Body of pancreas (tissue), 4 donors: ENCODE data around the gene ANKRD36. TPM values are rescaled to one million over a fixed set of nuclear protein-coding genes. Genes with fewer than 3 reads are reported as not detected.
A peak's percentile ranks its signal among the peaks of the same experiment; 100 is the strongest.
"Not testable (repeated sequence)": the region's sequence is repeated elsewhere in the genome, so short reads cannot be mapped to it uniquely, and the experiment has no call there.

Experiments
- ATAC-seq: fragments of 150-250 bp; one replicate; pipeline ENCODE4 v1.9.1; 2016
- DNase-seq, 4 donors: peaks; one replicate each; pipeline ENCODE4 v3.0.0-alpha.2; 2019
- H3K27ac ChIP-seq, 4 donors: fragments of 200-600 bp; sonication (generic); 1 replicate in 3 of 4; 2 replicates in 1 of 4; pipeline versions ENCODE4 v1.5.1 to v1.6.1; 2016 to 2019; ENCODE audit warnings: mild to moderate bottlenecking in 1 of 4, mixed read lengths in 1 of 4, moderate library complexity in 1 of 4
- H3K27me3 ChIP-seq, 2 donors: fragments of 200-600 bp; sonication (generic); one replicate each; pipeline ENCODE4 v1.6.0; 2016; ENCODE audit warnings: mild to moderate bottlenecking in 1 of 2
- H3K36me3 ChIP-seq, 2 donors: fragments of 200-600 bp; sonication (generic); replicated peaks in 1 of 2; 2 replicates each; pipeline ENCODE4 v1.5.1; 2016; ENCODE audit warnings: low read depth in 2 of 2; ENCODE audit not compliant: insufficient read depth in 1 of 2
- H3K4me1 ChIP-seq: fragments of 200-600 bp; sonication (generic); one replicate; pipeline ENCODE4 v1.6.0; 2016
- H3K4me3 ChIP-seq, 2 donors: fragments of 200-600 bp; sonication (generic); 1 replicate in 1 of 2; 2 replicates in 1 of 2; pipeline ENCODE4 v1.5.1; 2016 to 2019
- H3K9me3 ChIP-seq, 3 donors: fragments of 200-600 bp; sonication (generic); 1 replicate in 2 of 3; 2 replicates in 1 of 3; pipeline ENCODE4 v1.5.1; 2016
- CTCF ChIP-seq, 7 experiments: fragments of 450-650 bp in 4 of 7; fragments of 200-600 bp in 3 of 7; sonication (generic) in 3 of 7; IDR thresholded peaks; one replicate each; pipeline ENCODE4 v1.5.1; 2016 to 2019; ENCODE audit warnings: antibody characterized with exemption in 7 of 7
- POLR2A ChIP-seq, 3 donors: fragments of 450-650 bp; IDR thresholded peaks; one replicate each; pipeline ENCODE4 v1.6.1; 2016; ENCODE audit warnings: antibody characterized with exemption in 3 of 3, mild to moderate bottlenecking in 2 of 3
- WGBS, 2 donors: methylation state at CpG; one replicate each; pipeline ENCODE4 v1.1.5; 2017; 5-methylcytosine and 5-hydroxymethylcytosine counted together
- intact Hi-C: fragments of 100-400 bp; cut with DNase I; formaldehyde crosslinking; loops from one replicate; pipeline ENCODE4 v1.15.1; 2023
- total RNA-seq, 2 donors: library from RNA; depleted of rRNA; stranded (reverse); fragments of >200 nt; gene quantifications; one replicate each; pipeline ENCODE4 v1.1.0, GENCODE V29; 2016

ANKRD36 gene
- total RNA-seq, 2 donors from 2014 or later = 35.0 to 55.7 TPM

- ATAC-seq (no peak), DNase-seq (no peak)
- Histone ChIP-seq H3K4me3 (no peak overlapping the region), H3K9me3 (no peaks in the 10 kb centered on the region), H3K27ac (peak overlapping the region in 2 of 4 donors; percentile 50 to 52), H3K4me1 (peaks cover 10% of the 10 kb centered on the region), H3K27me3 (no peaks in the 10 kb centered on the region), H3K36me3 (no peaks in the 10 kb centered on the region)
- intact Hi-C loops = no loop called here
- 77 to 82% methylated on average over 10 to 12 of the region's 12 CpGs for WGBS, 2 donors
- TF ChIP-seq POLR2A (IDR thresholded peaks at IDR 0.05) (no peak), CTCF (IDR thresholded peaks at IDR 0.05) (no peak)
Measured at GRCh38 chr2:97095661-97096060, 17.3 kb upstream of the ANKRD36 start.

GRCh38 chr2:97098786-97099372 lies 14.1 kb upstream of the ANKRD36 start:
- not testable (repeated sequence) for ATAC-seq

GRCh38 chr2:97106878-97107277 lies 6.1 kb upstream of the ANKRD36 start:
- H3K36me3 ChIP-seq, H3K9me3 ChIP-seq, DNase-seq, H3K4me1 ChIP-seq, H3K4me3 ChIP-seq, H3K27me3 ChIP-seq, intact Hi-C loops, H3K27ac ChIP-seq, ATAC-seq: not testable (repeated sequence)
- WGBS, 2 donors = 75 to 88% methylated on average over 2 of the region's 2 CpGs

More at GRCh38 chr2:97098786-97099372, 14.1 kb upstream of the ANKRD36 start:
- H3K9me3 ChIP-seq, H3K36me3 ChIP-seq, H3K27ac ChIP-seq, H3K4me1 ChIP-seq, H3K27me3 ChIP-seq, DNase-seq, H3K4me3 ChIP-seq, intact Hi-C loops: not testable (repeated sequence)
- 73 to 75% methylated on average over 3 of the region's 3 CpGs for WGBS, 2 donors

- DNase-seq, intact Hi-C loops, H3K4me3 ChIP-seq, H3K9me3 ChIP-seq, H3K27ac ChIP-seq, H3K4me1 ChIP-seq, H3K27me3 ChIP-seq, H3K36me3 ChIP-seq, ATAC-seq: not testable (repeated sequence)
- WGBS, 2 donors = 69 to 76% methylated on average over 9 of the region's 9 CpGs
Measured at GRCh38 chr2:97111246-97111645, 1.7 kb upstream of the ANKRD36 start.

GRCh38 chr2:97112320-97113049 lies 468 bp upstream of the ANKRD36 start:
- Histone ChIP-seq H3K4me3 (peak overlapping the region; percentile 62 to 77), H3K27ac (peak overlapping the region; percentile 93 to 97 (median 94))
- ATAC-seq (peak; percentile 88), DNase-seq (peak; percentile 76 to 87 (median 80))
- H3K36me3 ChIP-seq, intact Hi-C loops, H3K27me3 ChIP-seq, H3K4me1 ChIP-seq, H3K9me3 ChIP-seq: not testable (repeated sequence)
- peak; percentile 68 to 99 (median 99) for TF ChIP-seq CTCF (IDR thresholded peaks at IDR 0.05)
- WGBS, 2 donors = 0 to 1% methylated on average over 8 to 40 of the region's 44 CpGs

GRCh38 chr2:97113882-97114255 lies 916 bp downstream of the ANKRD36 start:
- H3K36me3 ChIP-seq, H3K9me3 ChIP-seq, H3K27me3 ChIP-seq, intact Hi-C loops, H3K4me1 ChIP-seq: not testable (repeated sequence)
- H3K4me3 ChIP-seq = peak overlapping the region; percentile 62 to 77
- H3K27ac ChIP-seq = peak overlapping the region; percentile 77 to 97 (median 94)
- ATAC-seq (peak; percentile 9), DNase-seq (peak in 1 of 4 donors; percentile 31)
- WGBS, 2 donors = 0 to 1% methylated on average over 12 to 16 of the region's 18 CpGs

- ATAC-seq = not testable (repeated sequence)
- 98 to 100% methylated on average over 2 of the region's 2 CpGs for WGBS, 2 donors
Measured at GRCh38 chr2:97129090-97129489, 16.1 kb downstream of the ANKRD36 start.

GRCh38 chr2:97144016-97144415 lies 31.1 kb downstream of the ANKRD36 start:
- H3K4me3 ChIP-seq, H3K36me3 ChIP-seq, H3K27ac ChIP-seq, DNase-seq, H3K4me1 ChIP-seq, intact Hi-C loops, H3K9me3 ChIP-seq, H3K27me3 ChIP-seq, ATAC-seq: not testable (repeated sequence)
- 67 to 70% methylated on average over 3 of the region's 3 CpGs for WGBS, 2 donors

More at GRCh38 chr2:97129090-97129489, 16.1 kb downstream of the ANKRD36 start:
- H3K4me1 ChIP-seq, H3K36me3 ChIP-seq, intact Hi-C loops, H3K27me3 ChIP-seq, H3K9me3 ChIP-seq, H3K4me3 ChIP-seq, DNase-seq, H3K27ac ChIP-seq: not testable (repeated sequence)

GRCh38 chr2:97166548-97166947 lies 53.6 kb downstream of the ANKRD36 start:
- H3K4me1 ChIP-seq, intact Hi-C loops, H3K27me3 ChIP-seq, H3K9me3 ChIP-seq, DNase-seq, H3K27ac ChIP-seq, H3K36me3 ChIP-seq, H3K4me3 ChIP-seq, ATAC-seq: not testable (repeated sequence)
- WGBS, 2 donors = 65 to 72% methylated on average over 3 of the region's 3 CpGs

- ATAC-seq, H3K4me3 ChIP-seq, H3K27ac ChIP-seq, H3K9me3 ChIP-seq, intact Hi-C loops, H3K36me3 ChIP-seq, H3K27me3 ChIP-seq, H3K4me1 ChIP-seq, DNase-seq: not testable (repeated sequence)
- WGBS, 2 donors = 64 to 77% methylated on average over 4 of the region's 4 CpGs
Measured at GRCh38 chr2:97167938-97168337, 55.0 kb downstream of the ANKRD36 start.
